SK-N-SH treated with all-trans-retinoic acid at 6 μM for 48 hours (cell line): ENCODE data around the gene SERPINH1.

ENCODE experiments used
- ATAC-seq: fragments of 200-7000 bp; cut with Tn5 transposase; 3 replicates; pipeline ENCODE4 v1.9.1; 2020; ENCODE audit warnings: mild to moderate bottlenecking, moderate library complexity
- ARNTL ChIP-seq: fragments of 450-650 bp; formaldehyde crosslinking; IDR thresholded peaks from 2 replicates; pipeline ENCODE4 v1.5.0; 2020; ENCODE audit warnings: low read depth, mild to moderate bottlenecking, moderate library complexity, borderline replicate concordance
- BACH2 ChIP-seq: fragments of 250-450 bp; sonication (Bioruptor Pico); IDR thresholded peaks from 2 replicates; pipeline ENCODE4 v1.9.0; 2021; ENCODE audit warnings: mild to moderate bottlenecking, borderline replicate concordance
- CREB5 ChIP-seq: fragments of 250-450 bp; sonication (Bioruptor Pico); IDR thresholded peaks from 2 replicates; pipeline ENCODE4 v1.5.1; 2020; ENCODE audit warnings: low read depth, mild to moderate bottlenecking, moderate library complexity
- CSDC2 ChIP-seq: fragments of 250-450 bp; sonication (Bioruptor Pico); IDR thresholded peaks from 2 replicates; pipeline ENCODE4 v1.5.0; 2020; ENCODE audit warnings: mild to moderate bottlenecking, moderate library complexity
- CSRNP3 ChIP-seq: fragments of 250-450 bp; sonication (Bioruptor Pico); IDR thresholded peaks from 2 replicates; pipeline ENCODE4 v1.5.1; 2021; ENCODE audit warnings: mild to moderate bottlenecking, moderate library complexity
- ESRRG ChIP-seq: fragments of 250-450 bp; sonication (Bioruptor Pico); IDR thresholded peaks from 2 replicates; pipeline ENCODE4 v1.6.1; 2021; ENCODE audit warnings: mild to moderate bottlenecking
- ISL1 ChIP-seq: fragments of 250-450 bp; sonication (Bioruptor Pico); IDR thresholded peaks from 2 replicates; pipeline ENCODE4 v2.1.2; 2022; ENCODE audit warnings: mild to moderate bottlenecking, moderate library complexity
- OSR1 ChIP-seq: fragments of 250-450 bp; sonication (Bioruptor Pico); IDR thresholded peaks from 2 replicates; pipeline ENCODE4 v1.8.0; 2022; ENCODE audit warnings: moderate library complexity, mild to moderate bottlenecking, inconsistent platforms
- PATZ1 ChIP-seq: fragments of 250-450 bp; sonication (Bioruptor Pico); IDR thresholded peaks from 2 replicates; pipeline ENCODE4 v1.8.0; 2020; ENCODE audit warnings: mild to moderate bottlenecking, moderate library complexity, borderline replicate concordance
- POU6F1 ChIP-seq: fragments of 250-450 bp; sonication (Bioruptor Pico); IDR thresholded peaks from 2 replicates; pipeline ENCODE4 v1.8.0; 2021; ENCODE audit warnings: low read depth, mild to moderate bottlenecking, moderate library complexity, borderline replicate concordance
- PPARA ChIP-seq: fragments of 250-450 bp; sonication (Bioruptor Pico); IDR thresholded peaks from 2 replicates; pipeline ENCODE4 v1.5.0; 2020; ENCODE audit warnings: mild to moderate bottlenecking, borderline replicate concordance
- RARB ChIP-seq: fragments of 250-450 bp; sonication (Bioruptor Pico); IDR thresholded peaks from 2 replicates; pipeline ENCODE4 v1.8.0; 2021; ENCODE audit warnings: mild to moderate bottlenecking, moderate library complexity
- SNAI2 ChIP-seq: fragments of 250-450 bp; sonication (Bioruptor Pico); IDR thresholded peaks from 2 replicates; pipeline ENCODE4 v1.5.0; 2020; ENCODE audit warnings: mild to moderate bottlenecking, moderate library complexity
- TCF4 ChIP-seq: fragments of 250-450 bp; sonication (Bioruptor Pico); IDR thresholded peaks from 2 replicates; pipeline ENCODE4 v1.8.0; 2021; ENCODE audit warnings: mild to moderate bottlenecking, moderate library complexity, borderline replicate concordance
- TOX ChIP-seq: fragments of 250-450 bp; sonication (Bioruptor Pico); IDR thresholded peaks from 2 replicates; pipeline ENCODE4 v1.8.0; 2021; ENCODE audit warnings: mild to moderate bottlenecking, moderate library complexity, borderline replicate concordance
- TSHZ2 ChIP-seq: fragments of 250-450 bp; sonication (Bioruptor Pico); IDR thresholded peaks from 2 replicates; pipeline ENCODE4 v1.5.0; 2020; ENCODE audit warnings: mild to moderate bottlenecking, moderate library complexity
- ZC3H10 ChIP-seq: fragments of 250-450 bp; sonication (Bioruptor Pico); IDR thresholded peaks from 2 replicates; pipeline ENCODE4 v1.5.1; 2021; ENCODE audit warnings: mild to moderate bottlenecking, moderate library complexity
- ZFP3 ChIP-seq: fragments of 250-450 bp; sonication (Bioruptor Pico); IDR thresholded peaks from 2 replicates; pipeline ENCODE4 v1.5.0; 2020; ENCODE audit warnings: mild to moderate bottlenecking, moderate library complexity
- ZFP30 ChIP-seq: fragments of 450-650 bp; formaldehyde crosslinking; IDR thresholded peaks from 2 replicates; pipeline ENCODE4 v1.5.0; 2022; ENCODE audit warnings: mild to moderate bottlenecking, moderate library complexity
- ZNF565 ChIP-seq: fragments of 450-650 bp; formaldehyde crosslinking; conservative IDR thresholded peaks from 2 replicates; pipeline ENCODE4 v1.5.0; 2020; ENCODE audit warnings: low read depth, mild to moderate bottlenecking, moderate library complexity
- ZNF70 ChIP-seq: fragments of 450-650 bp; formaldehyde crosslinking; IDR thresholded peaks from 2 replicates; pipeline ENCODE4 v1.5.0; 2020; ENCODE audit warnings: mild to moderate bottlenecking, moderate library complexity
- ZNF8 ChIP-seq: fragments of 450-650 bp; formaldehyde crosslinking; IDR thresholded peaks from 2 replicates; pipeline ENCODE4 v1.5.0; 2020; ENCODE audit warnings: mild to moderate bottlenecking, moderate library complexity

Gene SERPINH1

GRCh38 chr11:75586395-75586794, 24.3 kb downstream of the SERPINH1 start:
- ATAC-seq = no peak
- TF ChIP-seq TOX = no peak

- TF ChIP-seq ZFP3 (CRISPR knock-in tag) (no peak), BACH2 (CRISPR knock-in tag) (no peak), RARB (no peak), ZFP30 (CRISPR knock-in tag) (no peak), POU6F1 (no peak), TOX (no peak), TSHZ2 (CRISPR knock-in tag) (no peak)
- no peak for ATAC-seq
Observed at GRCh38 chr11:75588051-75588481, 26.0 kb downstream of the SERPINH1 start.

- TF ChIP-seq TCF4 (no peak), ZNF565 (CRISPR knock-in tag) (no peak)
- no peak for ATAC-seq
Observed at GRCh38 chr11:75589051-75589450, 27.0 kb downstream of the SERPINH1 start.

- ATAC-seq = no peak; the same call in 2 of the 3 replicates
- TF ChIP-seq ISL1 (no peak), ZNF565 (CRISPR knock-in tag) (no peak), ZFP30 (CRISPR knock-in tag) (no peak), CREB5 (CRISPR knock-in tag) (no peak), ZNF70 (CRISPR knock-in tag) (no peak)
- TF ChIP-seq, all 23 proteins: peak for 0
Observed at GRCh38 chr11:75589933-75590332, 27.9 kb downstream of the SERPINH1 start.

- ATAC-seq = no peak
- no peak for TF ChIP-seq CSDC2 (CRISPR knock-in tag)
- no peak for TF ChIP-seq PATZ1 (CRISPR knock-in tag)
- no peak for TF ChIP-seq TCF4
- no peak for TF ChIP-seq ZNF70 (CRISPR knock-in tag)
- TF ChIP-seq BACH2 (CRISPR knock-in tag) = no peak
- no peak for TF ChIP-seq OSR1 (CRISPR knock-in tag)
- no peak for TF ChIP-seq ISL1
- no peak for TF ChIP-seq ZNF8
- TF ChIP-seq, all 23 proteins: peak for 0
Observed at GRCh38 chr11:75591371-75591770, 29.3 kb downstream of the SERPINH1 start.

- no peak for TF ChIP-seq OSR1 (CRISPR knock-in tag)
- ATAC-seq = no peak
Observed at GRCh38 chr11:75591966-75592365, 29.9 kb downstream of the SERPINH1 start.

GRCh38 chr11:75592715-75593114, 30.7 kb downstream of the SERPINH1 start:
- no peak; the same call in 2 of the 3 replicates for ATAC-seq
- TF ChIP-seq PPARA (no peak), RARB (no peak), ARNTL (CRISPR knock-in tag) (no peak), TOX (no peak), ISL1 (no peak), CSRNP3 (no peak), ESRRG (CRISPR knock-in tag) (no peak), BACH2 (CRISPR knock-in tag) (no peak), OSR1 (CRISPR knock-in tag) (no peak), ZFP3 (CRISPR knock-in tag) (no peak), ZC3H10 (no peak), SNAI2 (no peak), TCF4 (no peak), ZFP30 (CRISPR knock-in tag) (no peak)
